GM10266 (cell line): Measurements from ENCODE around the gene MAPK8IP2.

Source experiments
- DNase-seq: peaks from one replicate; pipeline ENCODE4 v3.0.0; 2012; ENCODE audit errors: extremely low spot score
- TF ChIP-seq, protein P1 (sequence below): IDR thresholded peaks from 2 replicates; pipeline ENCODE4 v1.5.1; 2012; ENCODE audit warnings: mild to moderate bottlenecking, low read depth; ENCODE audit not compliant: control insufficient read depth, insufficient read depth; ENCODE audit errors: missing control alignments

MAPK8IP2 gene

DNA sequence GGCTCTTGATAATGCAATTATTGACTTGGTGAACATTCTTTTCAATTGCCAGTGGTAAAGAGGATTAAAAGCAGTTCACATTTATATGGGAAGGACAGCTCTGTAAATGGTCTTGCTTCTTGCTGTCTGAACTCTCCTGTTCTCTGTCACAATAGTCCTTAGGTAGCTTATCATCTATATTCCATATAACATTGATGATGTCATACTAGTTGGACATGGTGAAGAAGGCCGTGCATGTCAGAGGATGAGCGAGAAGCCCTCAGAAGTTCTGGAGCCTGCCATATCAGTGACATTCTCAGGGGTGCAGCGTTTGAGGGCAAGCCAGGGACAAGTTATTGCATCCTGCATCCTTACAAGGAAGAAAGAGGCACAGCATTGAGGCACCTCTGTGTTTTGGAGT lies 15.4 kb upstream of the MAPK8IP2 start:
- TF ChIP-seq, protein P1, sequence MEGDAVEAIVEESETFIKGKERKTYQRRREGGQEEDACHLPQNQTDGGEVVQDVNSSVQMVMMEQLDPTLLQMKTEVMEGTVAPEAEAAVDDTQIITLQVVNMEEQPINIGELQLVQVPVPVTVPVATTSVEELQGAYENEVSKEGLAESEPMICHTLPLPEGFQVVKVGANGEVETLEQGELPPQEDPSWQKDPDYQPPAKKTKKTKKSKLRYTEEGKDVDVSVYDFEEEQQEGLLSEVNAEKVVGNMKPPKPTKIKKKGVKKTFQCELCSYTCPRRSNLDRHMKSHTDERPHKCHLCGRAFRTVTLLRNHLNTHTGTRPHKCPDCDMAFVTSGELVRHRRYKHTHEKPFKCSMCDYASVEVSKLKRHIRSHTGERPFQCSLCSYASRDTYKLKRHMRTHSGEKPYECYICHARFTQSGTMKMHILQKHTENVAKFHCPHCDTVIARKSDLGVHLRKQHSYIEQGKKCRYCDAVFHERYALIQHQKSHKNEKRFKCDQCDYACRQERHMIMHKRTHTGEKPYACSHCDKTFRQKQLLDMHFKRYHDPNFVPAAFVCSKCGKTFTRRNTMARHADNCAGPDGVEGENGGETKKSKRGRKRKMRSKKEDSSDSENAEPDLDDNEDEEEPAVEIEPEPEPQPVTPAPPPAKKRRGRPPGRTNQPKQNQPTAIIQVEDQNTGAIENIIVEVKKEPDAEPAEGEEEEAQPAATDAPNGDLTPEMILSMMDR, result no peak
- DNase-seq, result no peak

DNA sequence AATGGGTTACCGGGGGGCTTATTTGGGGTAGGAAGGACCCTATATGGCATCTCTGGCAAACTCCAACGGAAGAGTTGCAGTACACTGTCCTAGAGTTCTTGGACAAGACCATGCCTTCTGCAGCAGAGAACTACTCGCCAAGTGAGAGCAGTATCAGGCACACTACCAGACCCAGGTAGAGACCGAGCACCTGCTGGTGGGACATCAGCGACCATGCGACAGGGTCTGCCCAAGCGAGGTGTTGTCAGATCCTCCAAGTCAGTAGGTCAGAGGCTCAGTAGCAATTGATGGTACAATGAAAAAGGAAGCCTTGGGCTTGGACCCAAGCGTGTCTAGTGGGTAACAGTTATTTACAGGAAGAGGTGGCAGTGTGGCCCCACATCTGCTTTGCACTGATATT lies 14.8 kb upstream of the MAPK8IP2 start:
- DNase-seq, result no peak
- TF ChIP-seq, protein P1, result no peak

- TF ChIP-seq, protein P1, result no peak
- DNase-seq, result no peak
Measured at GRCh38 chr22:50586416-50586815, 14.2 kb upstream of the MAPK8IP2 start.

DNA sequence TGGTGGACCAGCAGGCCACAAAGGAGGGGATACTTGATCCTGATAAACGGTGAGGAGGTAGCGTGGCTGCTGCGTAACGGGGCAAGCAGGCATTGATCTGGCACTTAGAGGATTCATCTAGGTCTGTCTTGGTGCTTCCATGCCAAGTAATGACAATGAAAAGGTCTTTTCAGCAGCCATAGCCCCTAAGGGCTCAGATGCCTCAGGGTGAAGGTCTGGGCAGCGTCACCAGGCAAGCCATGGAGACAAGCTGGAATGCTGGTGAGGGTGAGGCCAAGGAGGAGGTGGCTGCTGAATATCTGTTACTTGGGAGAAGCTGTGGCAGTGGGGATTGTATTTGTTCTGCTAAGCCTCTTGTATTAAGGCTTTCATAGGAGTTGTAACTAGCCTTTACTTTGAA lies 13.2 kb upstream of the MAPK8IP2 start:
- TF ChIP-seq, protein P1, result no peak
- no peak for DNase-seq

DNA sequence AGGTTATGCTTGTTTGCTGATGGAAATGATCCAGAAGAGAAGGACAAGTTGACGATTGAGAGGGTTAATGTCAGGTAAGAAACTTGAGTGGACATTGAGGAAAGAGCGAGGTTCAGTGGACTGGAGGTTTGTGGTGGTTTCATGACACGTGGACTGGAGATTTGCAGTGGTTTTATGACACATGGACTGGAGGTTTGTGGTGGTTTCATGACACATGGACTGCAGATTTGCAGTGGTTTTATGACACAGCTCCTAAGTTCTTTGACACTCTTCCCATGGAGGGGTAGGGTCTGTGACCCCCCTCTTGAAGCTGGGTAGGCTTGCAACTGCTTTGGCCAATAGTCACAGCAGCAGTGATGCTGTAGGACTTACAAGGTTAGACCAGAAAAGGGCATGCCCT lies 5.4 kb upstream of the MAPK8IP2 start:
- TF ChIP-seq, protein P1, result no peak
- no peak for DNase-seq

- no peak for DNase-seq
- TF ChIP-seq, protein P1, result no peak
Measured at GRCh38 chr22:50597097-50597496, 3.5 kb upstream of the MAPK8IP2 start.

GRCh38 chr22:50599816-50600455 lies 657 bp upstream of the MAPK8IP2 start:
- TF ChIP-seq, protein P1, result no peak
- peak; percentile 92 for DNase-seq
